ENCODE data around the gene CLEC18C.
A peak's percentile ranks its signal among the peaks of the same experiment; 100 is the strongest.
"Not testable (repeated sequence)": the region's sequence is repeated elsewhere in the genome, so short reads cannot be mapped to it uniquely, and the experiment has no call there.

The CLEC18C gene

GRCh38 chr16:70173212-70173837 is at the start of gene CLEC18C:
TSS of gene CLEC18C (plus strand) at chr16:70173787. CDS start at chr16:70174279, 492 bp downstream.
- DNase-seq: not testable (repeated sequence)

- not testable (repeated sequence) for DNase-seq
These were observed 49.8 kb upstream of the CLEC18C start for GRCh38 chr16:70123822-70124221.

DNA sequence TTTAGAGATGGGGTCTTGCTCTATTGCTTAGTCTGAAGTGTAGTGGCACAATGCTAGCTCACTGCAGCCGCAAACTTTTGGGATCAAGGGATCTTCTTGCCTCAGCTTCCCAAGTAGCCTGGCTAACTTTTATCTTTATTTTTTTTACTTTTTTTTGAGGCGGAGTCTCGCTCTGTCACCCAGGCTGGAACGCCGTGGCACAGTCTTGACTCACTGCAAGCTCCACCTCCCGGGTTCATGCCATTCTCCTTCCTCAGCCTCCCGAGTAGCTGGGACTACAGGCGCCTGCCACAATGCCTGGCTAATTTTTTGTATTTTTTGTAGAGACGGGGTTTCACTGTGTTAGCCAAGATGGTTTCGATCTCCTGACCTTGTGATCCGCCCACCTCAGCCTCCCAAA is 47.4 kb upstream of the CLEC18C start:
- DNase-seq: not testable (repeated sequence)

DNA sequence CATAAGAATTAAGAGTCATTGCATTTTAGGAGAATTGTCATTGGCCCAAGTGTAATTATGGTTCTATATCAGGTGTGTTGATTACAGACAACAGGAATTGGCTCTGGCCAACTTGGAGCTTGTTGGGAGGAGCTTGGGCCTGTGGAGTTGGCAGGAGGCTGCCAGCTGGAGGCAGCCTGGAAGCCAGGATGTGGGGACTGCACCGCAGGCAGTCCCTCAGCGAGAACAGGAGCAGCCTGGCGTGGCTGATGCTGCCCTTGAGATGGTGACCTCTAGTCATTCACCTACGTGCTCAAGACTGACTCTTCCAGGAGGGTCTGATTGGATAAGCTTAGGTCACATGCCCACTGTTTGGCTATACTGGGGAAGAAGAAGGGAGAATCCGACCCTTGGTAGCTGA is 45.9 kb upstream of the CLEC18C start:
- DNase-seq: not testable (repeated sequence)

GRCh38 chr16:70128844-70129243 is 44.7 kb upstream of the CLEC18C start:
- DNase-seq: not testable (repeated sequence)

- DNase-seq: not testable (repeated sequence)
These were observed 37.8 kb upstream of the CLEC18C start for GRCh38 chr16:70135796-70136195.

- not testable (repeated sequence) for DNase-seq
These were observed 37.0 kb upstream of the CLEC18C start for GRCh38 chr16:70136595-70136994.

DNA sequence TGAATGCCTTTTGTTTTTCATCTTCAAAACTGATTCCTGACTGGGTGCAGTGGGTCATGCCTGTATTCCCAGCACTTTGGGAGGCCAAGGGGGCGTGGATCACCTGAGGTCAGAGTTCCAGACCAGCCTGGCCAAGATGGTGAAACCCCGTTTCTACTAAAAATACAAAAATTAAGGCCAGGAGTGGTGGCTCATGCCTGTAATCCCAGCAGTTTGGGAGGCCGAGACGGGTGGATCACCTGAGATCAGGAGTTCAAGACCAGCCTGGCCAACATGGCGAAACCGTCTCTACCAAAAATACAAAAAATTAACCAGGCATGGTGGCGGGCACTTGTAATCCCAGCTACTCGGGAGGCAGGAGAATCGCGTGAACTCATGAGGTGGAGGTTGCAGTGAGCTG is 30.8 kb upstream of the CLEC18C start:
- not testable (repeated sequence) for DNase-seq

GRCh38 chr16:70143231-70143895 is 30.2 kb upstream of the CLEC18C start:
- not testable (repeated sequence) for DNase-seq

GRCh38 chr16:70147853-70148252 is 25.7 kb upstream of the CLEC18C start:
- DNase-seq: not testable (repeated sequence)

GRCh38 chr16:70148453-70148852 is 25.1 kb upstream of the CLEC18C start:
- DNase-seq: not testable (repeated sequence)

DNA sequence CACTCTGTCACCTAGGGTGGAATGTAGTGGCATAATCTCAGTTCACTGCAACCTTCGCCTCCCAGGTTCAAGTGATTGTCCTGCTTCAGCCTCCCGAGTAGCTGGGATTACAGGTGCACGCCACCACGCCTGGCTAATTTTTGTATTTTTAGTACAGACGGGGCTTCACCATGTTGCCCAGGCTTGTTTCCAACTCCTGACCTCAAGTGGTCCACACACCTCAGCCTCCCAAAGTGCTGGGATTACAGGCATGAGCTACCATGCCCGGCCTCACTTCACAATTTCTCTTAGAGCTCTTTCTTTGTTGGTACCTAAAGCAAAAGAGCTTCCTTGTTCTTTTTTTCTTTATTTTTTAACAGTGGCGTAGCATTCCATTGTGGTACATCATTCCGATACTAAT is 24.3 kb upstream of the CLEC18C start:
- not testable (repeated sequence) for DNase-seq

DNA sequence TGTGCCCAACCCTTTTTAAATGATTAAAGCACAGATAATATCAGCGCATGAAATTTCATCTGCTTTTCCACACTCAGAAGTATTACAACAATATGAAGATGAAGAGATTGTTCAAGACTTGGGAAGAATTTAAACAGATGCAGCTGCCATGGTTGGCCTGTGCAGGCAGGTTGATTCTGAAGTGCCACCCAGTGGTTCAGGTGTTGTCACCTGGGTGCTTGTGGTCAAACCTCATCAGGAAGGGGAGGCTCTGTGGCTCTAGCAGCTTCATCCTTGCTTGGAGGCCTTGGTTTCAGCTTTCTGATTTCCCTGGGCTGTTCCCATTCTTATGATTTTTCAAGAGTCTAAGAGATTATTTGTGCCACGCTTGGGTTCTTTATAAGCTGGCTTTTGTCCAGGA is 22.2 kb upstream of the CLEC18C start:
- DNase-seq: no peak

DNA sequence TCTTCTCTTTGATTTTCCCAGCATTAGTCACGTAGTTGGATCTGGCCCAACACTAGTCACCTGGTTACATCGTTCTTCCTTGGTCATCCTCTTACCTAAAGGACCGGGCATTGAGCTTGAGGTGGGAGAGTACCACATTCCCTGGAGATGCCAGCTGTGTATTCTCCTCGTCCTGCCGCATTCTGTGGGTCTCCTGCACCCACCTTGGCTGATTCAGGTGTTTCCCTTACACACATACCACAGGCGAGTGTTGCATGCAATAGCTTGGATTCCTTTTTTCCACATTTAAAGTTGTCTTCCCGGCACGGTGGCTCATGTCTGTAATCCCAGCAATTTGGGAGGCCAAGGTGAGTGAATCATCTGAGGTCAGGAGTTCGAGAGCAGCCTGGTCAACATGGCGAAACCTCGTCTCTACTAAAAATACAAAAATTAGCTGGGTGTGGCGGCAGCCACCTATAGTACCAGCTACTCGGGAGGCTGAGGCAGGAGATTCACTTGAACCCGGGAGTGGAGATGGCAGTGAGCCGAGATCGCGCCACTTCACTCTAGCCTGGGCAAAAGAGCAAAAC is 21.6 kb upstream of the CLEC18C start:
- DNase-seq: peak; percentile 39

DNA sequence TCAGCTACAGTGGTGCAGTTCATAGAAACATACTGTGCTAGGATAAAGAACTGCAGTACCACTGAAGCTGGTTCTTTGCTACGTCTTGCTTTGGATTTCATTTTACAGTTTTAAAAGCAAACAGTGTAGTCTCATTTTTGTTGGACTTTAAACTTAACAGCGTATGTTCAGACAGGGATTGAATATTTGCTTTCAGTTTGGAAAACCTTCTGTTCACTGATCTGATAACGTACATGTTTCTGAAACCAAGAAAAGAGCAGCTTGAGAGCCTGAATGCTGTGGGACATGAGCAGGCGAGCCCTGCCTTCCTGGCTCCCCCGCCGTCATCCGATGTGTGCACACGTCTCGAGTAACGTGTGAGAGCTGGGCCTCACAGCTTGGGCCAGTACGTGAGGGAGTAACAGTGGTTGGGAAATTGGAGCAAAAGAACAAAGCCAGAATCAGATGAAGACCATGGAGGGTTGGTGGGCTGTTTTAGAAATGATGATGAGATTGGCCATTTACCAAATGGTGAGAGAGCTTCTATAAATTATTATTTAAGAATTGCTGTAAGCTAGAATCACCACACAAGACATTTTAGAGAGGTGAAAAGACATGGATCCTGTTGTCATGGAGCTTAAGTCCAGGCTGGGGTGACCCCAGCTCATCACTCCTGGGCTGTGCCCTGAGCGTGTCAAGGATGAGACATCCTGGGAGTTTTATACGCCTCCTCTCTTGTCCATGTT is 20.8 kb upstream of the CLEC18C start:
- DNase-seq: no peak

- DNase-seq: not testable (repeated sequence)
These were observed 18.9 kb upstream of the CLEC18C start for GRCh38 chr16:70154736-70155135.

DNA sequence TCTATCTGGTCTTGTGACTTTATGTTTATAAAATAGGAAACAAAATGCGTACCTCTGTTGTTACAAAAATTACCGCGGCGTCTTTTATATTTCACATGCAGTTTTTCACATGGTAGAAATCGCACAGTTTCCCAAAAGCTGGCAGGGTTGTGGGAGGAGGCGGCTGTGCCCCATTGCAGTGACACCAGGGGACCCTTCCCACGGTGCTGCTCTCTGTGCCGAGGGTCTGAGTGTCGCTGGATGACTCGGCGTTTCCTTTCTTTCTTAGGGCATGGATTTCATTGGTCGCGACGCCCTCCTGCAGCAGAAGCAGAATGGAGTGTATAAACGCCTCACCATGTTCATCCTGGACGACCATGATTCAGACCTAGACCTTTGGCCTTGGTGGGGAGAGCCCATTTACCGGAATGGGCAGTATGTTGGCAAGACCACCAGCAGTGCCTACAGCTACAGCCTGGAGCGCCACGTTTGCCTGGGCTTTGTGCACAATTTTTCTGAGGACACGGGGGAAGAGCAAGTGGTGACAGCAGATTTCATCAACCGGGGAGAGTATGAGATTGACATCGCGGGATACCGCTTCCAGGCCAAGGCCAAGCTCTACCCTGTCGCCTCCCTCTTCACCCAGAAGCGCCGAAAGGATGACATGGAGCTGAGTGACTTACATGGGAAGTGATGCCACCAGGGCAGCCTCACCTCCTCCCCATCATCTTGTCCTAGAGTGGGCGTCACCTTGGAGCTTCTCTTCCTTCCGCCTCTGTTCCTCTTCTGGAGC is 17.2 kb upstream of the CLEC18C start:
- no peak for DNase-seq

GRCh38 chr16:70157105-70157476 is 16.5 kb upstream of the CLEC18C start:
- no peak for DNase-seq

- no peak for DNase-seq
These were observed 15.9 kb upstream of the CLEC18C start for GRCh38 chr16:70157477-70158260.

- no peak for DNase-seq
These were observed 15.2 kb upstream of the CLEC18C start for GRCh38 chr16:70158261-70158939.
